NCI-H2196 (cell line): ENCODE measurements around the gene KIF20B.
"Not testable (repeated sequence)": the region's sequence is repeated elsewhere in the genome, so short reads cannot be mapped to it uniquely, and the experiment has no call there.

Experiments used
- DNase-seq: peaks from one replicate; lab custom pipeline; 2025; ENCODE audit not compliant: unreplicated experiment; lab: John Stamatoyannopoulos, UW

Gene KIF20B

DNA sequence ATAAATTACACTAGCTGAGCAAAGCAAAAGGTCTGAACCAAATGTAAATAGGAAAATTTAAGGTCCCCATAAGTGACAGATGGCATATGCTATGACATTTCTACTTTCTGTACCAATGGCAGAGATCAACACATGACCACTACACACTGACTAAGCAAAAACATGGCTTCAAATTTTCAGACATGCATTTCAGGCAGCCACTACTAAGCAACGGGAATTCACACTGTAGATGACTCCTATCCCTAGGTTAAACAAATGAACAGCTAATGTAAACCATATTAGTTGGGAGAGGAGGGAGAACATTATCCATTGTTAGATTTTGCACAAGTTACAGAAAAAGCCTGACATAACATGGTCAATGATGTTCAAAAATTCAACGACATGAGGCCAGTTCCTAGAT lies 11.4 kb upstream of the KIF20B start:
- DNase-seq, result no peak

DNA sequence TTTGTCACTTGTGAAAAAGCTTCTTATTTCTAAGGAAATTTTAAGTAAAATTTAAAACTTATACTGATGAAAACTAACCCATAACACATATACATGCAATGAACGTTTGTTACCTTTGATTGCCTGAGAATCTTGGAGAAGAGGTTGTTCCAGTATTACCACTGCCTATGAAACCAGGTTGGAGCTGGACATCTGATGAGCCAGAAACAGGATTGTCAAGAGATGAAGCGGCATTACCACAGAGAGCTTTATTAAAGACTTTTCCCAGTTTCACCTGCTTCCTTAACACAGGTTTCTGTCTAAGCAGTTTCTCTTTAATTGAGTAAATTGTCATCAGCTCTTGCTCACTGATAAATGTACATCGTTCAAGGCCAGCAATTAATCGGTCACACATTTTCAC lies 9.0 kb upstream of the KIF20B start:
- DNase-seq, result no peak

DNA sequence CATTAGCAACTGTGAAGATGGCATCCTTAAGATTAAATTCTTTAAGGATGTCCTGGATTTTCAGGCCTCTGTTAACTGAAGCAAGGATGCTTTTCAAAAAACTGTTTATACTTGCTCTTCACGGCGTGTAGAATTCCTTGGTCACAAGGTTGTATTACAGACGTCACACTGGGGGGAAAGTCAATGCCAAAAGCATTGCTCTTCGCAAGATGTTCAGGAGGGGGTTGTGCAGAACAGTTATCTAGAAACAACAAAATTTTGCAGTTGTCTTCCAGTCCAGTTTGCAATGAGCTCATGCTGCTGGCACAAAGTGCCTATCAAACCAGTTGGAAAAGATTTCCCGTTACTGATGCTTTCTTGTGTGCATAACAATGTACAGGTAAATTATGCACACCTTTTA lies 8.2 kb upstream of the KIF20B start:
- DNase-seq, result no peak

DNA sequence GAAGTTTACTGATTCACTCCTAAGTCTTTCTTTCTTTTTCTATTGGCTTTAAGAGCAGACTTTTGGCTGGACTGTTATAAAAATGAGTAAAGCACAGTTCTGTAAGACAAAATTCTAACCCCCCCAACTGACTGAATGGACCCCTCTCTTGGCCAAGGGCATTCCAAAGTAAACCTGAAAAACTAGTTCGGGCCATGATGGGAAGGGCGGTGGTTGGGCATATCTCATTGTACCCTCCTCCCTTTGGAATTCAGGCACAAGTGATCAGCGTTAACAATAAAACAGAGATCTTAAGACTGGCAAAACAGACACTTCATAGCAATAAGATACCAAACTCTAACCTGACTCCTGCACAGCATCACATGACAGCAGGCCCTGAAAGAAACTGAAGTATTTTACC lies 6.1 kb upstream of the KIF20B start:
- no peak for DNase-seq

DNA sequence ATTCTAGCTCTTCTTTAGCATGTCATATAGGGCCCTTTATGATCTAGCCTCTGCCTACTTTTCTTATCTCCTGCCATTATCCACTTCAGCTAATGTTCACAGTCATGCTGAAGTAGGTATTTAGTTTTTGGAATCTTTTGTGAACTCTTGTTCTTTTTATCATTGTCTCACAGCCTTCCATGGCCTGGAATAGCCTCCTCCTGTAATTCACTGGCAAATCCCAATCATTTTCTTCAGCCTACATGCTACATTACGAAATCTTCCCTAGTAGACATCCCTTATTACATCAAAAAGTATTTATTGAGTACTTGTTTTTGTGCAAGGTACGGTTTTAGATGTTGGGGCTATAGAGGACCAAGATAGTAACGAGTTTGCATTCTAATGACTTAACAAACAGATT lies 3.4 kb upstream of the KIF20B start:
- no peak for DNase-seq

DNA sequence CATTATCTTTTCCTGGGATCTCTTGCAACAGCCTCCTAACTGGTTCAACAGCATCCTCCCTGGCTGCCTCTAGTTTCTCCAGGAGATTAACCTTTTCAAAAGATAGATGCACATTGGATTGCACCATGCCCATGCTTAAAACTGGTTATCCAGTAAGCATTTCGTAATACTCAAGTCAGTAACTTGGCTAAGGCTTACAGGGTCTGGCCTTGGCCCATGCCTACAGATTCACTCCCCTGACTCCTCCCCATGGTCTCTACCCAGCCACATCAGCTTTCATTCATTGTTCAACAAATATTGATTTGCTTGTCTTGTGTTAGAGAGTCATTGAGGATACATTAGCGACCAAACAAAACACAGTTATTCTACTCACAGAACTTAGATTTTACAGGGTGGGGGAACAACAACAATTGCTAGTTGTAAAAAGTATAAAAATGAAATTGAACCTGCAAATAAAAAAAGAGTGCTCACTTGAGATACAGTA lies 1.8 kb upstream of the KIF20B start:
- DNase-seq, result no peak

DNA sequence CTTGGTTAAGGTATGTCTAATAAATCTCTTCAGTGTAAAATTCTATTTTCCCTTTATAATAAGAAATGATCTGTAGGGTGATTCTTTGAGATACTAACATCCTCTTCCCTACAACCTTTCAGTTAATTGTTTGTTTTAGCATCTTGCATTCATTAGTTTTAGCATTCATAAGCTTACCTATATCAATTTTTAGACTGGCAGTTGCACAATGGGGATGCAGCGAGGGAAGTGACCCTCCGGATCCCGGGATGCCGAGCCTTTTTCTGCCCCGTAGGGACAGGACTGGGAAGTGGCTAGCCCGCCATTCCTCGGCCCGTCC lies 508 bp upstream of the KIF20B start:
- no peak for DNase-seq

DNA sequence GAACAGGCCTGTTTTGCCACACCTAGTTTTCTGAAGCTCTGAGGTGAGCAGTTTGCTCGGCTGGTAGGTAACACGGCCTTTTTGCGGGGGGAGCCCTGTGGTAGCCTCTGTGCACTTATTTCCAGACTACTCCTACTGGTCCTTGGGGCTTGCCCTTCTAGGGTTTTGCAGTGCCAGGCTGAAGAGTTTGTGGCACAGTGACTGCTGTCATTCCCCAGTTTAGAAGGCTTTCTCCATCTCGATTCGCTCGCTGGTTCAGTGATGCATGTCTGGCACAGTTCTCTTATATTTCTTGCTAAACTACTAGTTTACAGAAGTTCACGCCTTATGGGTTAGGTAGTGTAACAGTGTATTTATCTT lies 711 bp downstream of the KIF20B start:
- DNase-seq, result no peak

DNA sequence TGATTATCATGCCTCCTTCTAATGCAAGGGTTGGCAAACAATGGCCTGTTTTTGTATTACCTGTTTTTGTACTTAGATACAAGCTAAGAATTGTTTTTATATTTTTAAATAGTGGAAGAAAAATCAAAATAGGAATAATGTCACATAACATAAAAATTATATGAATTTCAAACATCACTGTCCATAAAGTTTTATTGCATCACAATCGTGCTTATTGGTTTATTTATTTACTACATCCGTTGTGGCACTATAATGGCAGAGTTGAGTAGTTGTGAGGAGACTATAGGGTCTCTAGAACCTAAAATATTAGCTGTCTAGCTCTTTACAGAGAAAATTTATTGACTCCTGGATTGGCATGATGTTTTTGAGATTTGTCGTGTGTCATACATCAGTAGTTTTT lies 4.1 kb downstream of the KIF20B start:
- DNase-seq, result no peak

DNA sequence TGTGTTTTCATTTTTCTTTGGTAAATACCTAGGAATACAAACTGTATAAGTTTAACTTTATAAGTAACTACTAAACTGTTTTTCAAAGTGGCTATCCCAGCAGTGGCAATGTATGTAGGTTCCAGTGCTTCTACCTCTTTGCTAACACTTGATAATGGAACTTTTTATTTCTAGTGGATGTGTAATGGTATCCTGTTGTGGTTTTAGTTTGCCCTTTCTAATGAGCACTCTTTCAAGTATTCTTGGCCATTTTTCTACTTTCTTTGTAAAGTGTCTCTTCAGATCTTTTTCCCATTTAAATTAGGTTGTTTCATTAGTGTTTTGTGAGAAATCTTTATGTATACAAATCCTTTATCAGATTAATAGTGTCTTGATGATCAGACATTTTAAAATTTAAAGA lies 4.6 kb downstream of the KIF20B start:
- DNase-seq, result no peak

DNA sequence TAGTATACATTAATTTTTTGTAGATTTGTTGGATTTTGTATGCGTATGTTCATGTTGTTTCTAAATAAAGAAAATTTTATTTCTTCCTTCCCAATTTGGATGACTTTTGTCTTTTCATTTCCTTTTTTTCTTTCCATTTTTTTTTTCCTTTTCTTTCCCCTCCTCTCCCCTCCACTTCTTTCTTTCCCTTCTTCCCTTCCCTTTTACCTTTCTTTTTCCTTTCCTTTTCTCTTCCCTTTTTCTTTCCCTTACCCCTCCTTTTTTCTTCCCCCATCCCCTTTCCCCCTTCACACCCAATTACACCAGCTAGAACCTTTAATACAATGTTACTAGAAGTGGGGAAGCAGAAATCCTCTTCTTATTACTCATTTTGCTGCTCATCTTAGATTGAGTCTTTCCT lies 6.0 kb downstream of the KIF20B start:
- DNase-seq, result no peak

DNA sequence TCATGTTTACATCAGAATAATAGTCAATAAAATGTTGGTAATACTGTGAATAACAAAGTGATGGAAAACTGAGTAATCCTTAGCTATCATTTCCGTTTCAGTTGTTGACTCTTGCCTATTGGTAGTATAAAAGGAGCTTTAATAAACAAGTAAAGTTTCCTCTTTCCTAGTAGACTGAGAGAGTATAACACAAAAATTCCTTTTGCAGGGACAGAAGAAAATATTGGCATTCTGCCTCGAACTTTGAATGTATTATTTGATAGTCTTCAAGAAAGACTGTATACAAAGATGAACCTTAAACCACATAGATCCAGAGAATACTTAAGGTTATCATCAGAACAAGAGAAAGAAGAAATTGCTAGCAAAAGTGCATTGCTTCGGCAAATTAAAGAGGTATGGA lies 9.4 kb downstream of the KIF20B start:
- no peak for DNase-seq

DNA sequence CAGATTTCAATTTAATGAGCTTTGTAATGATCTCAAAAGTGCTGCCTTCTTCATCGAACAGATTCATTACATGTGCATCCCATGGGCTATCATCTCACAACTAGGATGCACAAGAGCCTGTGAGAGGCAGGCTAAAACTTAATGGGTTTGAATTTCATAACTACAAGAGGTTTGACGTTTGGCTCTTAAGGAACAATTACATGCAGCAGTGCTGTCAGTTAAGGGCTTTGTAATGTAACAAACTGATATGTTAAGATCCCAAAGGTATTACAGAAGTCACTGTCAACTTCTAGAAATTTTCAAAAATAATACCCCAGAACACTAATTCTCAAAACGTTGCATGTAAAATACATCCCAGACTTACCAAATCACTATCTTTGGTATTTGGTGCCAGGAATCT lies 33.2 kb downstream of the KIF20B start:
- no peak for DNase-seq

DNA sequence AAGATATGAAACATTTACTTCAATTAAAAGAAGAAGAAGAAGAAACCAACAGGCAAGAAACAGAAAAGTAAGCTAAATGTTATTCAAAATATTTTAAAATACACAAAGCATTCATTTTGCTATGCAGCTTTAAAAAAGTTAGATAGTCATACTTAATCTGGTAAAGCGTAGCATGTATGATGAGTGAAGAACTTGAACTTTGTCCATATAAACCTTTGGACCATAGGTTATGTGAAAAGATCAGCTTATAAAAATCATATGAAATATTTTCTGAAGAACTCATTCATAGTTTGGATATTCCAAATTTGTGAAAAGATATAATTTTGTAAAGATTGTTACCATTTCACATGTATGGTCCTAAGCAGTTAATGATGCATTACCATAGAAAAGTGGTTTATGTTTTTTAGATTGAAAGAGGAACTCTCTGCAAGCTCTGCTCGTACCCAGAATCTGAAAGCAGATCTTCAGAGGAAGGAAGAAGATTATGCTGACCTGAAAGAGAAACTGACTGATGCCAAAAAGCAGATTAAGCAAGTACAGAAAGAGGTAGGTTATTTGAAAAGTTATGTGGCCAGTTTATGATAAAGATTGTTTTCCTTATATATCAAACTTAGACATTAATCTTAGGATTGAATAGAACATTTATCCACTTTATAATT lies 37.3 kb downstream of the KIF20B start:
- DNase-seq, result no peak

DNA sequence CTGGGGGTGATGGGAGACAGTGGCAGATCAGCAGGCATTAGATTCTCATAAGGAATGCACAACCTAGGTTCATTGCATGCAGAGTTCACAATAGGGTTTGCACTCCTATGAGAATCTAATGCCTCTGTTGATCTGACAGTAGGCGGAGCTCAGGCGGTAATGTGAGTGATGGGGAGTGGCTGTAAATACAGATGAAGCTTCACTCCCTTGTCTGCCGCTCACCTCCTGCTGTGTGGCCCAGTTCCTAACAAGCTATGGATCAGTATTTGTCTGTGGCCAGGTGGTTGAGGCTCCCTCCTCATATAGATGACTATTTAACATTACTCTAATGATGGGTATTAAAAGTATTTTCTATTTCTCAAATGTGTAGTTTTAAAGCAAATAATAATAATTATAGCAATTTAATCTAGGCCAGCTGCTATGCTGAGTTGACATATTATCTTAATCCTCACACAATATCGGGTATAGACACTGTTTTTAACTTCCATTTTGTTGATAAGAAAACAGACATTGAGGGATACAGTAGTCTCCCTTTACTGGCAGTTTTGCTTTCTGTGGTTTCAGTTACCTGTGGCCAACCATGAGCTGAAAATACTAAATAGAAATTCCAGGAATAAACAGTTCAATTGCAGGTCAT lies 39.9 kb downstream of the KIF20B start:
- no peak for DNase-seq

DNA sequence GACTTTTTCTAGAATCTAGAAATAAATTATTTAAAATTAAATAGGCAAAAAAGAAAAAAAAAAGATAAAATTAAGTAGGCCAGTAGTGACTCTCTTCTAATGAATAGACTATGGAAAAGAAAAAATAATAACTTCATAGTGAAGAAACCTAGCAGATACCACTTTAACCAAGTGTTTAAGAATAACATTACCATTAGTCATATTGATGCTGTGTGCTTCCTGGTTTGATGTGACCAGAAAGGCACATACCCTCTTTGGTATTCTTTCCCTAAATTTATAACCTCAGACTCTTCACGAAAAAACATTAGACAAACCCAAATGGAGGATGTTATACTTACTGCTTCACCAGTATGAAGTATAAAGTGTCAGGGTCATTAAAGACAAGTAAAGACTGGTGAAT lies 42.6 kb downstream of the KIF20B start:
- DNase-seq, result no peak

DNA sequence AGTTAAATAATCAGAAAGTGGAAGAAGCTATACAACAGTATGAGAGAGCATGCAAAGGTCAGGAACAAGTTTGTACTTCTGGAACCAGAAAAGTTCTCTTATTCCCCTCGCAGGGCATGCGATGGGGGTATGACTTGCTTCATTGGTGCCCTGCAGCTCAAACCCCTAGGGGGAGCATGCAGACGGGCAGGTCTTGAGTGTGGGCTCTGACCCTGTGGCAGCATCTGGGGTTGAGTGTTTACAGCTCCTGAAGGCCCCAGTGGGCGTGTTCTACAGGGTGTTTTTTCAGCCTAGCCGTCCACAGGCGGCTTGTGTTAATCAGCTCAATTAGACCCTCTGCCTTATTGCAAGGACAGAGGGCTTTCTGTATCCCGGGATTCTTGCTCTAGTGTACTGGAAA lies 44.5 kb downstream of the KIF20B start:
- DNase-seq, result no peak

DNA sequence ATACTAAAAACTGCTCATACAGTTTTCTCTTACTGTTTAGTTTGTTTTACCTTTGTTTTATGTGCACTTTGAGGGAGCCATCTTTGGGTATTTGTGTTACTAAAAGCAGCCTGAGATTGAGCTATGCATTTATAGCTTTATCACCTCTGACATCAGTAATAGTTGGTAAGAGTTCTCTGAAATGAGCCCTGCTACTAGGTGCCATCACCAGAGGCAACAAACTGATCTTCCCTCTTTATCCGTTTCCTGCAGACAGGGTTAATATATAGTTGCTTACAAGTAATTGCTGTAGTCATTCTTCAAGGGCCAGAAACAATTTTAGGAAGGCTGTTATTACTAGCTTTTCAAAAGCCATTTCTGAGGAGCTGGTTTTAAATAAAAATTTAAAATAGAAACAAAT lies 49.1 kb downstream of the KIF20B start:
- no peak for DNase-seq

DNA sequence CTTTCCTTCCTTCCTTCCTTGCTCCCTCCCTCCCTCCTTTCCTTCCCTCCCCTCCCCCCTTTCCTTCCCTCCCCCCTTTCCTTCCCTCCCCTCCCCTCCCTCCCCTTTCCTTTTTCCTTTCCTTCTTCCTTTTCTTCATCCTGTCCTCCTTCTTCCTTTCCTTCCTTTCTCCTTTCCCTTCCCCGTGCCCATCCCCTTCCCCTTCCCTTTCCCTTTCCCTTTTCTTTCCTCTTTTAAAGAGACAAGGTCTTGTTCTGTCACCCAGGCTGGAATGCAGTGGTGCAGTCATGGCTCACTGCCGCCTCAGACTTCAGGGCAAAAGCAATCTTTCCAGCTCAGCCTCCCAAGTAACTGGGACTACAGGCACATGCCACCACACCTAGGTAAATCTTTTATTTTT lies 54.0 kb downstream of the KIF20B start:
- no peak for DNase-seq

DNA sequence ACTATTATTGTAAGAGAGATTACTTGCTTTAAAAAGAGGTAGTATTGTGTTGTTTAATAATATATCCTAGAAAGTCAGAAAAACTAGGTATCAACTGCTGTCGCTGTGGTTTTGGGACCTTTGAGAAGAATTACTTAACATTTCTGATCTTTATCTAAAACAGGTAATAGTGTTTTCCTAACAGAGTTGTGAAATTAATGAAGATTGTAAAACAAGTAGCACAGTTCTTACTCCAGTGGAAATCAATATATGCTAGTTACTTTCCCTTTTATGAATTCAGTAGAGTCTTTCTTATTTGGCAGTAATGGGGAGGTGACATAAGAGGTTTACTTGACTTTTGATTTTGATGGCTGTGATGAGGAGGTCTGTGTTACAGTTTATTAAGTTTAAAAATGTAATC lies 58.1 kb downstream of the KIF20B start:
- no peak for DNase-seq

DNA sequence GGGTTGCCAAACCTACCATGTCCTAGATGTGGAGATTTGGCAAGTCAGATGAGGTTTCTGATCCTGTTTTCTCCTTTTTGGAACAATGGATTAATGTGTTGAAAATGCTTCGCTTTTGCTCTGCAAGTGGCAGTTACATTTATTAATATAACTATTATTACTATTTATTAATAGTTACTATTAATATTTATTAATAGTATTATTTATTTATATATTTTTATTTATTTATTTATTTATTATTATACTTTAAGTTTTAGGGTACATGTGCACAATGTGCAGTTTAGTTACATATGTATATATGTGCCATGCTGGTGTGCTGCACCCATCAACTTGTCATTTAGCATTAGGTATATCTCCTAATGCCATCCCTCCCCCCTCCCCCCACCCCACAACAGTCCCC lies 62.3 kb downstream of the KIF20B start:
- DNase-seq, result not testable (repeated sequence)

DNA sequence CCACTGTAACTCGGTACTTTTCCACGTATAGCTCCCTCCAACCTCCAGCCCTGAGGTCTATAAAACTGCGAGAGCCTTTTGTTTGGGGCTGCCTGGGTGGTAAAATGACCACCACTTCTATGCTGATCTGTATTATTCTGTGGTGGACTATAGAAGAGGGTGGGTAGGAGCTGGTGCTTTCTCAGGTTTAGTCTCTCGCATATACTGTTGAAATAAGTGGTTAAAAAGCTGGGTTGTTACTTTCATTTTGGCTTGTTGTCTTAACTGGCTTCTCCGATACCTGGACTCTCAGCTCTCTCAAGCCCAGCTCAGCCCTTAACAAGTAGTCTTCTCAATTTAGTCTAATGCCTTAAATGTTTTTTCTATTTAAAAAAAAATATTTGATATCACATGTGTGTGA lies 70.3 kb downstream of the KIF20B start:
- no peak for DNase-seq

DNA sequence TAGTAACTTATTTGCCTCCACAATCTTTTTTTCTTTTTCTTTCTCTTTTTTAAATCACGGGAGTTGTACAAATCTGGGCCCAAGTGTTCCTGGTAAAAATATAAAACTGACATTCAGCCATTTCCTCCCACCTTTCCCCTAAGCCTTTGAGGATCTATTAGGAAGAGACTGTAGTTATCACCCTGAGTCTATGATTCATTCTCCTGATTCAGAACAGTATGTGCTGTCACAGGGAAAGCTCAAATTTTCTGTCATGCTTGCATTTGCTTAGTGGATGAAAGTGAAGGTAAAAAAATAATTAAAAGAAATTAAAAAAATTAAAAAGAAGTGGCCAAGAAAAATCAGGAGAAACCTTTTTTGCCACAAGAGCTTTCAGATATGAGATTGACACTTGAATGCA lies 71.7 kb downstream of the KIF20B start:
- no peak for DNase-seq
